ENCODE results near the gene FMO3. TPM values are rescaled to one million over a fixed set of nuclear protein-coding genes. Genes with fewer than 3 reads are reported as not detected.

Gene FMO3
- total RNA-seq, 1 donor: not detected

DNA sequence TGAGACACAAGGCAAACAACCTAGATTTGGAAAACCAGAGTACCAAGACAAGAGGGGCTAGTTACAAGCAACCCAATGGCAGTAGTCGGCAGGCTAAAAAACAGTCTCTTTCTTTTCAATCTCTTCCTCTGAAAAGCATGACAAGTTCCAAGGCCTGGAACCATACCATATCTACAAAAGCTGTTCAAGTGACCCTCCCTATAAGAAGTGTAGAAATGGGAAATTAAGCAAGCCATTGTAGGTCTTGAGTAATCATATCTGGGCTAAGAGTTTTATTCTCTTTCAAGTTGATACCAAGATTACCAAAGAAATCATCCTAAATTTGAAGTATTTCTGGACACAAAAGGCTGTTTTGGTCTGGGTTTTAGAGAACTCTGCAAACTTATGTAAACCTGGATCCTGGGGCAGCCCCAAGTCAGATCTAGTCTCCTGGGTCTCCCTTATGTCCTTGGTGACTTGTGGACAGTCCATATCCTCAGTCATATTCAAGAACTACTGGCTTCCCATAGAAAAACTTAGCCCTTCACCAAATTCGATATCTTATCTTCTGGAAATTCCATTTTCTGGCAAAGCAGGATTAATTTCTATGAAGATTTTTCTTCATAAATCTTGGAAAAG is 24.7 kb downstream of the FMO3 start:
- no peak for DNase-seq (ENCODE audit: low read depth in 2 of 3, low spot score in 2 of 3)

DNA sequence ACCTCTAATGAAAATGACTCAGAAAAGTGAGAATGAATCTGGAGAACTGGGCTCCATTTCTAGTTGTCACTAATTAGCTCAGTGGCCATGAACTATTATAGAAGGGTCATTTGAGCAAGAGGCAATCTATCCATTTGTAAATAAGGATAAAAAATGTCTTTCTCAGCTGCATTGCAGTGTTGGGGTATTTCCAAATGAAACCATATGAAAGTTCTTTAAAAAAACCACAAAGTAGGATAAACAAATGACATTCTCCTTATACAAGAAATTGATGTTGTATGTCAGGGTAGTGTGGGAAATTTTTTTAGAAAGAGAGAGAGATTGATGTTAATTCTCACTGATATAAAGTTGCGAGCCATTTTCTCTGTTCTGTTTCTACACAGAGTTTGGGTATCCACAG is 26.0 kb downstream of the FMO3 start:
- DNase-seq (ENCODE audit: low read depth in 2 of 3, low spot score in 2 of 3): no peak

DNA sequence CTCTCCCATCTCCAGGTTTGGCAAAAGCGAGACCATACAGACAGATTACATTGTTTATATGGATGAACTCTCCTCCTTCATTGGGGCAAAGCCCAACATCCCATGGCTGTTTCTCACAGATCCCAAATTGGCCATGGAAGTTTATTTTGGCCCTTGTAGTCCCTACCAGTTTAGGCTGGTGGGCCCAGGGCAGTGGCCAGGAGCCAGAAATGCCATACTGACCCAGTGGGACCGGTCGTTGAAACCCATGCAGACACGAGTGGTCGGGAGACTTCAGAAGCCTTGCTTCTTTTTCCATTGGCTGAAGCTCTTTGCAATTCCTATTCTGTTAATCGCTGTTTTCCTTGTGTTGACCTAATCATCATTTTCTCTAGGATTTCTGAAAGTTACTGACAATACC is 26.4 kb downstream of the FMO3 start:
- no peak for DNase-seq (ENCODE audit: low read depth in 2 of 3, low spot score in 2 of 3)

DNA sequence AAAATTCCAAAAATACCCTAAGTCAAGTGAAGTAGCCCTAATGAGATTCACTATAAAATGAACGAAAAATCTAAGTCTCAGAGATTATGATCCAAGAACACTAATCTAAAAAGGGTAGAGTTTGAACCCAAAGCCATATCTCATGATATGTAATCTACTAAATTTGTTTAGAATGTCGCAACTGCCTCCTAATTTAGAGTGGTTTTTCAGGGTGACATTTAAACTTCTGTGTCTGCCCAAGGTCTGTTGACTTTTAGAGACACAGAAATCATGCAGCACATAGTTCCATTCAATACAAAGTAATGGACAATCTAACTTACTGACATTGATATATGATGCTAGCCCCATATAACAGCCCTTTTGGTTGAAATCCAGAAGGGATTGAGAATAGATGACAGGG is 28.9 kb downstream of the FMO3 start:
- DNase-seq (ENCODE audit: low read depth in 2 of 3, low spot score in 2 of 3): no peak

DNA sequence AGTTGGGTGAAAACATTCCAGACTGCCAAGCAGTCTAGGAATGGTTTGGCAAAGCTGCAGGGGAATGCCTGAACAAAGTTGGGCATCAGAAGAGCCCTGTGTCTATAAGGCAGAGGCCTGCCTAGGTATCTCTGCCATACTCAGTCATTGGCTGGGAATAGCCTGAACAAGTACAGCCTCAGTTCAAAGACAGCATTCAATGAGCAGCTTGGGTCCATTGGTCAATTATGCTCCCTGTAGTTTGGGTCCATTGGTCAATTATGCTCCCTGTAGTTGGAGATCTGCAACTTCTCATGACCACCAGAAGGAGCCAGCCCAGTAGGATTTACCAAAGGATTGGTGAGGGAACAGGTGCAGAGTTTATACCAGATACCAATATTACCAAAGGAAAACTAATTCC is 31.6 kb downstream of the FMO3 start:
- no peak for DNase-seq (ENCODE audit: low read depth in 2 of 3, low spot score in 2 of 3)

DNA sequence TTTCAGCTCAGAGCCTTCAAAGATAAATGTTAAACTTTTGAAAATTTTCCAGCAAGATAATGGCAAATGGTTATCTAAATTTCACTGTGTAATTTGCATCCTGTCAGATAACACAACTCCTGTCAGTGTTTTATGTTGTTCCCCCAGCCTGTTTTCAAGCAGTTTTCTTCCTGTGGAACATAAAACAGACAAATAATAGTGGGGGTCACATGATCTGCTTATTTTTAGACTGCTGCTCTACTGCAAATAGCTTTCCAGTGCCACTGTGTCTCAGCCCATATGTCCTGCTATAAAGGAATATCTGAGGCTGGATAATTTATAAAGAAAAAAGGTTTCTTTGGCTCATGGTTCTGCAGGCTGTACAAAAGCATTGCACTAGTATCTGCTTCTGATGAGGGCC is 32.2 kb downstream of the FMO3 start:
- no peak for DNase-seq (ENCODE audit: low read depth in 2 of 3, low spot score in 2 of 3)

DNA sequence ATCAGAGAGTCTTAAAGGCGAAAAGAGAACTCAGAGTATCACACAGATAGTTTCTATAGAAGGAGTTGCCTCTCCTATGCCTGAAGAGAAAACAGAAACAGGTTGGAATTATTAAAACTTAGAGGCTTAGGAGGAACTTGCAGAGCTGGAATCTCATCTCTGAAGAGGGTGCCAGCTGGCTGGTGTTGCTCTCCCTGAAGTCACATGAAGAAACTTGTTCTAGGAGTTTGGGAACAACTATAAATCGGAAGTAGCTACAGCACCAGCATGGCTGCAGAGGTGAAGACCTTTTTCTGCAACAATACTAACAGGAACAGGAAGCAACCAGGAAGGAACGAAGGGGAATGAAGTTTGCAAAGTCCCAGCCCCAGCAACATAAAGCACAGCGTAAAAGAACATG is 35.8 kb downstream of the FMO3 start:
- DNase-seq (ENCODE audit: low read depth in 2 of 3, low spot score in 2 of 3): no peak

DNA sequence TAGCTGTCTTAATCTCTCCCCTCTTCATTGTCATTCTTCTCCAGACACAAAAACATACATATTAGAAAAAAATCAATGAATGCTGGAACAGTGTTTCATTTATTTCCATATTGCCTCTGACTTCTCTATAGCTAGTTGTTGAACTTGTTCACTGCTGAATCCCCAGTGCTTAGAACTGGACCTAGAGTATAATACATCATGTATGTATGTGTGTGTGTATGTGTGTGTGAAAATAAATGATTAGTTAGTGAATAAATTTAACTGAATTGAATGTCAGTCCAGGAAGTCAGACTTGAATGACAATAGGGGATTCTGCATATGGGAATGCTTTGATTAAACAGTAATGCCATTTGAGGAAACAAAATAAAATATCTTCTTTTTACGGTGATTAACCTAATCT is 36.4 kb downstream of the FMO3 start:
- no peak for DNase-seq (ENCODE audit: low read depth in 2 of 3, low spot score in 2 of 3)

DNA sequence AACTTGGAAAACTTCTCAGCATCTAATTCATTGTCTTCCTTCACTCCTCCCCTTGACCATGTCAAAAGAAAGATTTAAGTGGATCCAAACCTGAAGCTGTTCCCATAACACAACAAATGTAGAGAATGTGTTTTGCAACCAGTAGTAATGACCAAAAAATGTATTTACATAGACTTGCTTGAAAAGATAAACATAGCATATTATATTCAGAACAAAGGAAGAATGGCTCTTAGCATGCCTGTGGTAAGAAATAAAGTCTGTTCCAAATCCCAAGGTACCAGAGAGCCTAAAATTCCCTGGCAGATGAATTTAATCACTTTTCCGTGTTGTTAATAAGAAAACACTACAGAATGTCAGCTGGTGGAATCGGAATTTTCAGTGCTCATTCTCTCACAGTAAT is 36.8 kb downstream of the FMO3 start:
- DNase-seq (ENCODE audit: low read depth in 2 of 3, low spot score in 2 of 3): no peak

DNA sequence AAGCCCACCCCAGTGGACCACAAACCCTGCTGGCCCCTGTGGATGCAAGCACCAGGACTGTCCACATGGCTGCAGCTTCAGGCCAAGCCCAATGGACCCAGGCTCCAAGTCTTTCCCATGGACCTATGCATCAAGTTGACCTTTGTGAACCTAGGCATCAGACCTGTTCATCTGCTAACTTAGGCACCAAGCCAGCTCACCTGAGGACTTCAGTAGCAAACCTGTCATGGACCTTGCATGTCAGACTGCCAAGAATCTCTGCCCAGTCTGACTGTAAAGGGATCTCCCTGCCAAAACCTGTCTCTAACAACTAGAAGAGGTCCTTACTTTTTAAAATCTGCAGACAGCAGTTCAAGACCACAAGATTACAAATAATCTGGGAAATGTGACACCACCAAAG is 37.8 kb downstream of the FMO3 start:
- no peak for DNase-seq (ENCODE audit: low read depth in 2 of 3, low spot score in 2 of 3)

DNA sequence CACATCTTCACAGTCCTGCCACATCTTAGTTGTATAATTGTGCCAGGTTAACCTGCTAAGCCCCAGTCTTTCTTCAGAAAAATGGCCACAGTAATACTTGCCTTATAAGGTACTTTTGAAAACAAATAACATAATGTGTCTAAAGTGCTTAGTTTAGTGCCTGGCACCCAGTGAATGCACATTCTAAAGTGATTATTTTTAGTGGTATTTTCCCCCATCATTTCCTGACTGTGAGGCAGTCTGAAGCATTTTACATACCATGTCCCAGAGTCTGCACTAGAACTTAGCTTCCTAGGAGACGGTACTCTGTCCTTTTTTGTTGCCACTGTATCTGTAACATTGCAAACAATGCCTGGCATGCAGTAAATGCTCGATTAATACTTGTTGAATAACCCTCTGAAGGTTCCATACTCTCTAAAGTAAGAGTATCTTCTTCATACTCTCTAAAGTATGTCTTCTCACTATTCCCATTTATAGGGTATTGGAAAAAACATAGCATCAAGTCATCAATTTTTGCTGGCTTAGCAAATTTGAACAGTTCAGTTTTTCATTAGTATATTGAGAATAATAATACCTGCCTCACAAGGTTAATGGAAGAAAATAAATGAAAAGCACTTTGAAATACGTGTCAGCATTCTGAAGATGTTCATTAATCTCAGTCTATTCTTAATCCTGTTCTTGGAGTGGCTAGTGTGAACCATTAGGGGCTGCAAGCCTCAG is 43.7 kb downstream of the FMO3 start:
- DNase-seq (ENCODE audit: low read depth in 2 of 3, low spot score in 2 of 3): no peak

DNA sequence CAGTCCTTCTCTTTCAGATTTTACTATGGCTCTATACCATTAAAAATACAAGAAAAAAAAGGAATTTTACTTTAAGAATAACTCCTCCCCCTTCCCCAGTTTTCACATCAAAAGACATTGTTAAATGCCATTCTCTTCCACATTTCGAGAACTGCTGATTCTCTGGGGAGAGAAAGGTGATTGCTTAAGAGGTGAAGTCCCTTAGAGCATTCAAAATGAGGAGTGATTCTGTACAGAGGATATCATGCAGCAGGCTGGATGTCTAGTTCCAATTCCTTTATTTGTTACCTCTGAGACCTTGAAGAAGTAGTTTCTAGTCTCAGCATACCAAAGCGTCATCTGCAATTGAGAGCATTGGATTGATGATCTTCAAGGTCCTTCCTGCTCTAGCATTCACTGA is 46.9 kb downstream of the FMO3 start:
- DNase-seq (ENCODE audit: low read depth in 2 of 3, low spot score in 2 of 3): no peak

DNA sequence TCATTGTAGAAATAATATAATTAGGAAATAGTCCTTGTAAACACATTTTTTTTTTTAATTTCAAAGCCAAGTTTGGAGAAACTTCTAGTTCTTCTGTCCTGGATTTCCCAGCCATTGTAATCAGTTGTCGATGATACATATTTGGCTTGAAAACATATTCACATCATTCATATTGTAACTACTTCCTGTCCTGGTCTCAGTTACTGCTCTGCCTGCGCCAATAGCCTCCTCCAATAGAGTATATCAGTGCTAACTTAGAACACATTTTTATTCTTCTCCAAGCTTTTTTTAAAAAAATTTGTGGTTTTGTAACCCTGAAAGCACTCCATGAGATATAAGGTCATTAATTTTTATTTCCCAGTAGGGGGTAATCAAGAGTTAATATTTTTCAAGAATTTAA is 48.3 kb downstream of the FMO3 start:
- no peak for DNase-seq (ENCODE audit: low read depth in 2 of 3, low spot score in 2 of 3)

DNA sequence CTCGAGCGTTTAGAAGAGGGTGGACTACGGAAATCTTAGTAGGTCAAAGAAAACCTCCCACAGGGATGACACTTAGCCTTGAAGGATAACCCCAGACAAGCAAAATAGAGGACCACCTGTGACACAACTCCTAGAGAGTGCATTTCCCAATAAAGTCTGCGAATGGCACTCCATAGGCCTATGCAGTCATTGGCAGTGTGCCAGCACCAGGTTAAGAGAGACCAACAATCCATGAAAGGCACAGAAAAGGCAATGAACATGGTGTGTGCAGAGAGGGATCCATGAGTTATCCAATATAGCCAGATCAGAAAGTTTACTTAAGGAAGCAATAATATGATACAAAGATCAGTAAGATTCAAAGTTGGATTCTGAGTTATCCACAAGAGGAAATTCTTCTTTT is 49.2 kb downstream of the FMO3 start:
- DNase-seq (ENCODE audit: low read depth in 2 of 3, low spot score in 2 of 3): no peak

DNA sequence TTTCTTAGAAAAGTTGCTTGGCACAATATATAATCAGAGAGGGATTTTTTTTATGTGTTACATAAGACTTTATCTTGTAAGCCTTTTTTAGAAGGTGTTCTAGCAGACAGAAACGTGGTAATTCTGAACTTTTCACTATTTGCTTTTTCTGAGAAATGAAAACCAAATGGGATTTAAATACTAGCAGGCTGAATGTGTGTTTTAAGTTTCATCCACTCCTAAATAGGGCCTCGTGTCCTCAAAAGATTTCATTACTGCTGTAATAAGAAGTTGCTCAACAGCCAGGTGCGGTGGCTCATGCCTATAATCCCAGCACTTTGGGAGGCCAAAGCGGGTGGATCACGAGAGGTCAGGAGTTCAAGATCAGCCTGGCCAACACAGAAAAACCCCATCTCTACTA is 49.7 kb downstream of the FMO3 start:
- no peak for DNase-seq (ENCODE audit: low read depth in 2 of 3, low spot score in 2 of 3)

DNA sequence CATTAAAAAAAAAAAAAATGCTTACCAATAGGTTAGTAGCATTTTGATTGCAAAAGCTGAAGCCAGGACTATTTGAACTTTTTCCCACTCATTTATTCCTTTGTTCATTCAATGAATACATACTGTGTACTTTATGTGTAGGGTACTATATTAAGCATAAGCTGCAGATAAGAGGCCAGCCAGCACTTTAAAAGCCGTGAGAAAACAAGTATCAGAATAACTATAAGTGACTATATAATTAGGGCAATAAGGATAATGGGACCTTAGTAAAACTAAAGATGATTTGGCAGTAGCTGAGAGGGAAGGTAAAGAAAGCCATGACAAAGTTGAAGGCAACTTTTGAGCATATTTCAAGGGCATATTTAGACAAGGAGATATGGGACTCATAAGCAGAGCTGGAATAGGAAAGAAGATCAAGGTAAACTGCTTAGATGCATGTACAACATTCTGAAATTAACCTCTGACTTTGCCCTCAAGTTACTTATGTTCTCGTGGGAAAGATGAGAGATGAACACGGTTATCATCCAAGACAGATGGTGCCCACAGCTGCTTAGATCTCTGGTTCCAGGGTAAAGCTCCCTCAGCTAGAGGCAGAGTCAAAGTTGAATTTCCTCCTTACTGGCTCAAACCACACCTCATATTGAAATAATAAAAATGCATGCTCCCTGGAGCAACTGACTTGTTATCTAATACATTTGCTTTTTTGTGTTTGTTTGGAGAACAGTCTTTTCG is 50.4 kb downstream of the FMO3 start:
- no peak for DNase-seq (ENCODE audit: low read depth in 2 of 3, low spot score in 2 of 3)

DNA sequence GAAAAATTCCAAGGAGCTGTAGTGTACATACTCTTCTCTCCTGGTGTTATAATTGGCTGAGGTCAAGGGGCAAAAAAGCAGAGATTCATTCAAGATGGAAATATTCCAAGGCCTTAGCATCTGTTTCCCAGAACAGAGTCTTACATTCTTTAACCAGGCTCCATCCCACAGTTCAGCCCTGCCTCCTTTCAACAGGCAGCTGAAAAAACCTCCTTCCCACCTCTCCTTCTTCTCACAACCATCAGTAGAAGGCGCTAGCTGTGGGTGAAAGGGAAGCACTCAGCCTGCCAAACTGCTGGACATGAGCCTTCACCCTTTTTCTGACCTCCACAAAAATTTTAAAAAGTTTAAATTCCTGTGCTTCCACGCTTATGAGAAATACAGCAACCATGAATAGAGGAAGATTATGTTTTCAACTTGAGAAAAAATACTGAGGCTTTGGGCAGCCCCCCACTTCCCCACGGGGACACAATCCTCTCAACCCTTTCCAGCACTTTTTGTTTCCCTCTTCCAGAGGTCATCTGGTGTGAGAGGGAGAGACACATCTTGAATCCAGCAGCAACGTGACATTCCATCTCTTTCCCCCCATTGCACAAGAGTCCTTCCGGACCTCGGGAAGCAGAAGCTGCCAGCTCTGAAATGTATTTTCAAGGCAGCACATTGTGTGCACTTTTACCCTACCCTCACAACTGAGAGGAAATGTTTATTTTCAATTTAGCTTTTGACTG is 51.1 kb downstream of the FMO3 start:
- DNase-seq (ENCODE audit: low read depth in 2 of 3, low spot score in 2 of 3): no peak

DNA sequence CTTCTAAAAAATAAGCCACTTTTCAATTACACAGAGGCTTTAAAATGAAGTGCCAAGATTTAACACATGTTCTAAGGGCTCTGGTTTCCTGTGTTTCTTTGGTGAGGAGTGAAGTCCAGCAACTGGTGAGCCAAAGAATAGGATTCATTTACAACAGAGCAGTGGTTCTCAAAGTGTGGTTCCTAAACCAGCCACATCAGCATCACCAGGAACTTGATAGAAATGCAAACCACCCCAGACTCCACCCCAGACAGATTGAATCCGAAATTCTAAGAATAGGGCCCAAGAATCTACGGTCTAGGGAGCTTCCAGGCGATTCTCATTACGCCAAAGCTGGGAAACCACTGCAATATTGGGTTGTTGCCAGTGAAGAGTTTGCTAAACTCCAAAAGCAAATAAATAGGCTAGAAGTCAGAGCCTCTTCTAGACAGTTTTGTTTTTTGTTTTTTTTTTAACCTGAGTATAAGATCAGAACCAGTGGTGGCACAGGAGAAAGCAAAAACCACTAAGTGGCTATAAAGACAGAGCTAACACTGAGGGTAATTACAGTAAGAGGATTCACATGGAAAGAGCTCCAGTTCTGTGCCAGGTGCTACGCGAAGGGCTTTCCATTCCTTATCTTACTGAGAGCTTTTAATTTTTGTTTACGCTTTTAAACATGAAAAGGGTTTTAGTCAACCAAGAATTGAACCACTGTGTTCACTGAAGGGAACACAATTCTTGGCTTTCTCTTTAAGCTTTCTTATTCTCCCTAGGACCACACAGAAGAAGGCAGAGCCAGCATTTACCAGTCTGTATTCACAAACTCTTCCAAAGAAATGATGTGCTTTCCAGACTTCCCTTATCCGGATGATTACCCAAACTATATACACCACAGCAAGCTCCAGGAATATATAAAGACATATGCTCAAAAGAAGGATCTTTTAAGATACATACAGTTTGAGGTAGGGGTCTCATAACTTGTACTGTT is 52.0 kb downstream of the FMO3 start:
- DNase-seq (ENCODE audit: low read depth in 2 of 3, low spot score in 2 of 3): no peak

DNA sequence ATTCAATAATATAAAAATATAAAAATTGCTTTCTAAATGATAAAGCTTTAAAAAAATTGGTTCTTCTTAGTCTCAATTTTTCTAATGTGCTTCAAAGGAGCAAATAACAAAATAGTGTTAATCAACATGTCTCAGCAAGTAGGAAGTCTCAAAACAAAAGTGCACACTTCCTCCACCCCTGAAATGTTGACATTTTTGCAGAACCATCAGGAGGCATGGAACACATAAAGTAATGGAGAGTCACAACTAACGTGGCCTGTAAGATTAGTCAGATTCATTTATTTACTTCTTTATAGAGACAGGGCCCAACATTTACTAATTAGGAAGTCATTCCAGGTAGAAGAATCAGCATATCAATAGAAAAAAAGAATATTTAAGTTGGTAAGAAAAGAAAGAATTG is 59.5 kb downstream of the FMO3 start:
- no peak for DNase-seq (ENCODE audit: low read depth in 2 of 3, low spot score in 2 of 3)

DNA sequence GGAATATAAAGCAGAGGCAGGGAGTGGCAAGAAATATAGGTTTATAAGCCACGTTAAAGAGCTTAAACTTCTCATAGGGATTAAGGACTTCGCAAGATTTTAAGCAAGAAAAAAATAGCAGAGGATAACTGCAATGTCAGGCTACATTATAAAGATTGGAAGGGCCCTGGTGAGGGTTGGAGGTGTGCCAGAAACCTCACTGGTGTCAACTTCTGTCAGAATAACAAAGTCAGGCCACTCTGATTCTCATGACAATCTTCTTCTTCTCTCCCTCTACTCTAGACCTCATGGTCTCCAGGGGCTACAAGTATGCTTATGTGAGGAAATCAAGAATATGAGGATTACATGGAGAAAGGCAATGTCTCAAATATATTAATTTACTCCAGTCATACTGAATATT is 61.8 kb downstream of the FMO3 start:
- DNase-seq (ENCODE audit: low read depth in 2 of 3, low spot score in 2 of 3): no peak
